Superior temporal gyrus (tissue), 1 donor: ENCODE measurements around the gene IFNL2.
"Not testable (repeated sequence)": the region's sequence is repeated elsewhere in the genome, so short reads cannot be mapped to it uniquely, and the experiment has no call there.

ENCODE experiments used
- DNase-seq: peaks from one replicate; pipeline ENCODE4 v3.0.0-alpha.2; 2016; ENCODE audit errors: extremely low spot score

Gene IFNL2

DNA sequence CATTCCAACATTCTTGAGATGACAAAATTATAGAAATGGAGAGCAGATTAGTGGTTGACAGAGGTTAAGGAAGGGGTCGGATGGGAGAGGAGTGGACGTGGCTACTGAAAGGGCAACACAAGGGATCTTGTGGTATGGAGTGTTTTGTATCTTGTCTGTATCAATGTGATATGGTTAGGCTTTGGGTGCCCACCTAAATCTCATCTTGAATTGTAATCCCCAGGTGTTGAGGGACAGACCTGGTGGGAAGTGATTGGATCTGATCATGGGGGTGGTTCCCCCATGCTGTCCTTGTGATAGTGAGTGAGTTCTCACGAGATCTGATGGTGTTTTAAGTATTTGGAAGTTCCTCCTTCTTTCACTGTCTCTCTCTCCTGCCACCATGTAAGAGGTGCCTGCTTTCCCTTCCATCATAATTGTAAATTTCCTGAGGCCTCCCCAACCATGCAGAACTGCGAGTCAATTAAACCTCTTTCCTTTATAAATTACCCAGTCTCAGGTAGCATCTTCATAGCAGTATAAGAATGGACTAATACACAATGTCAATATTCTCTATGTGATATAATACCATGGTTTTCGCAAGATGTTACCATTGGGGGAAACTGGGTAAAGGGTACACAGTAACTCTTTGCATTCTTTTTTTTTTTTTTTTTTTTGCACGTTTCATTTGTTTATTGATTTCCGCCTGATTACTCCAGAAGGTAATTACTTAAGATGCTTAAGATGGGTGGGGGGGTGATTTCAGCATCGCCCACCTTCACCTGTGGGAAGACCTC, 14.6 kb upstream of the IFNL2 start:
- DNase-seq = no peak

DNA sequence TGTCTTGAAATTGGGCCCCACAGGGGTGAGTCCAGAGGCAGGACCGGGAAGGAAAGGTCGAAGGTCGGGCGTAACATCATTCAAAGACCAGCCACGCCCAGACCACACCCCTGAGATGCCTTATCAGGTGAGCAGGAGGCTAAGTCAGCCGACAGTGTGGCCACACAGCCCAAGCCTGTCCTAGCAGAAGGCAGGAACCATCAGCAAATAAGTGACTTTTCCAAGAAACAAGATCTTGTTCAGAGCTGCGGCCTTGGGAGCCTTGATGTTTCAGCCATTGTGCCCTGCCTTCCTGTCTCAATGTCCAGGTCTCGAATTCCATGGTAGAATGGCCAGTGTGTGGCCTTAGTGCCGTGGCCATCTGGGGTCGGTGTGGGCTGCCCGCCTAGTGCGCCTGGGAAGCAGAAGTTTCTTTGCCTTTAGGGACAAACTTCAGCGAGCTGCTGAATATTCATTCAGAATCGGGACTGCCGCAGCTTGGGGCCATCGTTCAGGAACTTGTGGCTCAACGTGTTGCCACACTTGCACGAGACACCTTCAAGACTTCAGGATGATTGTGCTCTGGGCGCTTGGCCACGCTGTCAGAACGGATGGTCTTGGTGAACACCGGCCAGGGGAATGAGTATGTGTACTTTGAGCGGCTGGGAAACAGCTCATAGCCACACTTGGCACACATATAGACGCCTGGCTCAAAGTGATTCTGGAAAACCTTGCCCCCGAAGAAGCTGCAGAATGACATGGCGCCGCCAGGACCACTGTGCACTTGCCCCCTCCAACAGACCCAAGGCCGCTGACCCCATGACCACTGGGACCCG, 13.5 kb upstream of the IFNL2 start:
- no peak for DNase-seq

DNA sequence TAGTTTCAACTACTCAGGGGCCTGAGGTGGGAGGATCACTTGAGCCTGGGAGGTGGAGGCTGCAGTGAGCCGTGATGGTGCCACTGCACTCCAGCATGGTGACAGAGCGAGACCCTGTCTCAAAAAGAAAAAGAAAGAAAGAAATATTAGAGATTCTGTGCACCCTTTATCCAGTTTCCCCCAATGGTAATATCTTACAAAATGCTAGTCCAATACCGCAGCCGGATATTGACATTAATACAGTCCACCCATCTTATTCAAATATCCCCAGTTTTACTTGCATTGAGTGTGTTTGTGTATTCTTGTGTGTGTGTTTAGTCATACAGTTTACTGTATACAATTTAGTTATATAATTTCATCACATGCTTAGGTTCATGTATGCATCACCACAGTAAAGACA, 11.0 kb upstream of the IFNL2 start:
- DNase-seq = no peak

DNA sequence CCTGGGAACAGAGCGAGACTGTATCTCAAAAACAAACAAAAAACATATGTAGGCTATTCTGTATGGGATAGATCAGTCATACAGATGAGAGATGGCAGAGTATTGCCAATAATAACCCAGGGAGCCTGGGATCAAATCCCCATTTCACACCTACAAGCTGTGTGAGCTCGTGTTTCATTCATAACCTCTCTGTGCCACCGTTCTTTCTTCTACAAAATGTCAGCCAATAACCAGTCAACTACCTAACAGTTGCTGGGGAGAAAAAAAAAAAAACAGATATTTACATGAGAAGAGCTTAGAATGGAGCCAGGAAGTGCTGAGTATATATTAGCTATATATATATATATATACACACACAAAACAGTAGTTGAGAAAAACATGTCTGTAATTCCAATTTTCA, 6.5 kb upstream of the IFNL2 start:
- no peak for DNase-seq

DNA sequence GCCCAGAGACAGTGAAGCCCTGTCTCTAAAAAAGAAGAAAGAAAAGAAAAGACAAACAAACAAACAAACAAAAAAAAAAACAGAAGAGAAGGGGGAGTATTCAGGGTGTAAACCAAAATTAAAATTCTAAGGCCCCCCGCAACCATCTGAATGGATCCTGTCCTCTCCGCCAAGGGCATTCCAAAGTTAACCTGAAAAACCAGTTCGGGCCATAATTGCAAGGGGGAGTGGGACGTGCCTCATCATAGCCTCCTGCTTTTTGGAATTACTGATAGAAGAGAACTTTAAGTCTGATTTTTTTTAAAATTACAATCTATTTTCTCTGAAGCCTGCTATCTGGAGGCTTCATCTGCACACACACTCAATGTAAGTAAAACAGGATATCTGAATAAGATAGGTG, 5.7 kb upstream of the IFNL2 start:
- DNase-seq = no peak

DNA sequence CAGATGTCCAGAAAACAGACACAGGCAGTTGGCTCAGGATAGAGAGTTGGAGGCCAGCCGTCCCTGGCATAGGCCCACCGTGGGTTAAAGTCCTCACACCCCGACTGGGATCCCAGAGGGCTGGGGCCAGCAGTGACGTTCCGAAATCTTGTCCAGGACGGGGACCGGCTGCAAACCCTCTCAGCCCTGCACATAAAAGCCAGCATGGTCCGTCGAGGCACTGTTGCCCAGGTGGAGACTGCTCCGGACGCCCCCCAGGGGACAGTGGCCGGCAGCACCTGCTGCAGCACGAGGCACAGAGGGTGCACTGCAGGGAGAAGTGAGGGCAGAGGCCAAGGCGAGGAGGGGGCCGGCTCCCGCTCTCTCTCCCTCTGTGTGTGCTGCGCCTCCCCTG, 4.3 kb upstream of the IFNL2 start:
- DNase-seq = no peak

DNA sequence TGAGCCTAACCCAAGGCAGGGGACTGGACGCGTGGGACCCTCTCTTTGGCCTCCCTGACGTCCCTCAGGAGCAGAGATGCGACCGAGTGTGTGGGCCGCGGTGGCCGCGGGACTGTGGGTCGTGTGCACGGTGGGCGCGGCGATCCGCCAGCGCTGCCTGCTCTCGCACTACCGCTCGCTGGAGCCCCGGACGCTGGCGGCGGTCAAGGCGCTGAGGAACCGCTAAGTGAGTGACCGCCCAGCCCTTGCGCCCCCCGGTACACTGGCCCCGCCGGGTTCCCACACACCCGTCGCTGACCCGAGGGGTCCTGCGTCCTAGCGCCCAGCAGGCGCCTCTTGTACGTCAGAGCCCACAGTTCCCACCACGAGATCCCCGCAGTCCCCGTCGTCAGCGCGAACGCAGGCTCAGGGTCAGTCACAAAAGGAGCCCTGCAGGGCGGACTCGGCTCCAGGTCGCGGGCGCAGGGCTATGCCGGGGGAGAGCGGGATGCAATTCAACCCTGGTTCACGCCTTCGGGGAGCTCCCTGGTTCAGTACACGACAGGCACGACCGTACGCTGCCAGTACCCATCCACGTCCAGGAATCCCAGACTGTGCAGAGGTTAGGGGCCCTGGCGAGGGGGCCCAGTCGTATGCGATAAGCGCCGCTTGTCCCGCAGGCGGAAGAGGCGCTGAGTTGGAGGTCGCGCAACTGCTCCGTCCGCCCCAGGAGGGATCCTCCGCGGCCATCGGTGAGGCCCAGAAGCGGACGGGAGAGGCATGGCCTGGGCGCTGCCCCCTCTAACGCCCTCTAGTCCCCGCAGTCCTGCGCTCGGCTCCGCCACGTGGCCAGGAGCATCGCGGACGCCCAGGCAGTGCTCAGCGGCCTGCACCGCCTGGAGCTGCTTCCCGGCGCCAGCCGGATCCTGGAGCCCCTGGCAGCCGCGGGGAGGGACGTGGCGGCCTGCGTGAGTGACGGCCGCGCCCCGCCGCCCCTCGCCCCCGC, 3.6 kb upstream of the IFNL2 start:
- no peak for DNase-seq

DNA sequence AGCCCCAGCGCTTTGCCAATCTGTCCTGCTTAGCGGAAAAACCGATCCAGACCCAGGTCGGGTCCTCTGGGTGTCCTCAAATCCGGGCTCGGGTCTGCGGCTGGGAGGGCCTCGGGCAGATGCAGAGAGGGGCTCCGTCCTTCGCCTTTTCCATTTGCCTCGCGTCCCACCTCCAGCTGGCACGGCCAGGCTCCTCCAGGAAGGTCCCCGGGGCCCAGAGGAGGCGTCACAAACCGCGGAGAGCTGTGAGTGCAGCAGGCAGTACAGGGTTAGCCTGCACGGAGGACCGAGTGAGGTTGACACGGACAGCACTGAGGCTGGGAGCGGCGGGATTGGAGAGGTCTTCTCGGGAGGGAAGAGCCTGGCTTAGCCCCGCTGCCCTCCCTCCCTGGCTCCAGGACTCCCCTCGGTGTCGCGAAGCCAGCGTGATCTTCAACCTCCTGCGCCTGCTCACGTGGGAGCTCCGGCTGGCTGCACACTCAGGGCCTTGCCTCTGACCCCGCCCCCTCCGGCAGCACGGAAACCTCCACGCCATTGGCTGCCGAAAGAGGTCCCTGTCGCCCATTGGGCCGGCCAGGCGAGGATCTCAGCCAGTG, 2.8 kb upstream of the IFNL2 start:
- DNase-seq = no peak

DNA sequence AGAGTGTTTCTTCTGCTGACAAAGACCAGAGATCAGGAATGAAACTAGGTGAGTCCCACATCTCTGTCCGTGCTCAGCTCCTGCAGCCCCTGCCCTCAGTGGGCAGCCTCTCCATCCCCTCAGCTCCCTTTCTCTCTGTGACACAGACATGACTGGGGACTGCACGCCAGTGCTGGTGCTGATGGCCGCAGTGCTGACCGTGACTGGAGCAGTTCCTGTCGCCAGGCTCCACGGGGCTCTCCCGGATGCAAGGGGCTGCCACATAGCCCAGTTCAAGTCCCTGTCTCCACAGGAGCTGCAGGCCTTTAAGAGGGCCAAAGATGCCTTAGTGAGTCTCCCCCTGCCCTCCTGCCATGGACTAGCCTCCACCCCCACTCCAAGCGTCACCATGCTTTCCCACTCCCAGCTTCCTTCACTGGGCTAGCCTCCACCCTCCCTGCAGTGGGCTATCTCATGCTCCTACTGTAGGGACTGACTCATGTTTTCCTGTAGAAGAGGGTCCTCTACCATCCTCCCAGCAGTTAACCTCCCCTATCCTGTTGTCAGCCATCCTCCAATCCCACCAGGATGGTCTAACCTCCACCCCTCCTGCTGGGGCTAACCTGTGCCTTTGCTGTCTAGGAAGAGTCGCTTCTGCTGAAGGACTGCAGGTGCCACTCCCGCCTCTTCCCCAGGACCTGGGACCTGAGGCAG, 481 bp downstream of the IFNL2 start:
- DNase-seq = not testable (repeated sequence)

DNA sequence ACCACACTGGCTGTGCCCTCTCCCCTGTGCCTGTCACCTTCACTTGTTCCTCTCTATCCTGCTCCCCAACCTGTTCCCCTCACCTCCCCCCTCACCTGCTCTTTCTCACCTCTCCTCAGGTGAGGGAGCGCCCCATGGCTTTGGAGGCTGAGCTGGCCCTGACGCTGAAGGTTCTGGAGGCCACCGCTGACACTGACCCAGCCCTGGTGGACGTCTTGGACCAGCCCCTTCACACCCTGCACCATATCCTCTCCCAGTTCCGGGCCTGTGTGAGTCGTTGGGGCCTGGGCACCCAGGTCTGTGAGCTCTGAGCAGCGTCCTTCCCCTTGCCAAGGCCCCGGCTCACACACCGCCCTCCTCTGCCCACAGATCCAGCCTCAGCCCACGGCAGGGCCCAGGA, 1.2 kb downstream of the IFNL2 start:
- not testable (repeated sequence) for DNase-seq

DNA sequence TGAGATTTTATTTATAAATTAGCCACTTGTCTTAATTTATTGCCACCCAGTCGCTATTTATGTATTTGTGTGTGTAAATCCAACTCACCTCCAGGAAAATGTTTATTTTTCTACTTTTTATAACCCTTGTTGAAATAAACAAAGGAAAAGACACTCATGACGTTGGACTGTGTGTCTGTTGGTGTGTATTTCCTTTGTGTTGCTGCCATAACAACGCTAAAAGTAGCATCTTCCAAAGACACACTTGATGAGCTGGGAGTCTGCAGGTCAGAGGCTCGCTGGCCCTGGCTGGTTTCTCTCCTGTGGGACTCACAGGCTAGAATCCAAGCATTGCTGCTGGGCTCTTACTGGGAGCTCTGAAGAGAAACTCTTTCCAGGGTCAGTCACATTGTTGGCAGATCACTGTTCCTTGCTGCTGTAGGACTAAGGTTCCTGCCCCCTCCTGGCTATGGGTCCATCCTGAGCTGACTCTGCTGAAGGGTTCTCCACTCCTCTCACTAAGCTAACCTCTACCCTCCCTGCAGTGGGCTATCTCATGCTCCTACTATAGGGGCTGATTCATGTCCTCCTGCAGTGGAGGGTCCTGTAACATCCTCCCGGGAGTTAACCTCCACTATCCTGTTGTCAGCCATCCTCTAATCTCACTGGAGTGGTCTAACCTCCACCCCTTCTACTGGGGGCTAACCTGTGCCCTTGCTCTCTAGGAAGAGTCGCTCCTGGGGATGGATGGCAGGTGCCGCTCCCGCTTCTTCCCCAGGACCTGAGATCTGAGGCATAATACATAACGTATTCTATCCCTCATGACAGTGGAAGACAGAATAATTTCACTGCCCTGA, 2.1 kb downstream of the IFNL2 start:
- DNase-seq = no peak

DNA sequence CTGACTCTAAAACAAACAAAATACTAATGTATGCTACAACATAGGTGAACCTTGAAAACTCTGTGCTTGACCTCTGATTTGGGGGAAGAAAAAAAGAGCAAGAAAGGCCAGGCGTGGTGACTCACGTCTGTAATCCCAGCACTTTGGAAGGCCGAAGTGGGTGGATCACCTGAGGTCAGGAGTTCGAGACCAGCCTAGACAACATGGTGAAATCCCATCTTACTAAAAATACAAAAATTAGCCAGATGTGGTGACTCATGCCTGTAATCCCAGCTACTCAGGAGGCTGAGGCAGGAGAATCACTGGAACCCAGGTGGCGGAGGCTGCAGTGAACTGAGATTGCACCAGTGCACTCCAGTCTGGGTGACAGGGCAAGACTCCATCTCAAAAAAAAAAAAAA, 5.7 kb downstream of the IFNL2 start:
- DNase-seq = not testable (repeated sequence)

DNA sequence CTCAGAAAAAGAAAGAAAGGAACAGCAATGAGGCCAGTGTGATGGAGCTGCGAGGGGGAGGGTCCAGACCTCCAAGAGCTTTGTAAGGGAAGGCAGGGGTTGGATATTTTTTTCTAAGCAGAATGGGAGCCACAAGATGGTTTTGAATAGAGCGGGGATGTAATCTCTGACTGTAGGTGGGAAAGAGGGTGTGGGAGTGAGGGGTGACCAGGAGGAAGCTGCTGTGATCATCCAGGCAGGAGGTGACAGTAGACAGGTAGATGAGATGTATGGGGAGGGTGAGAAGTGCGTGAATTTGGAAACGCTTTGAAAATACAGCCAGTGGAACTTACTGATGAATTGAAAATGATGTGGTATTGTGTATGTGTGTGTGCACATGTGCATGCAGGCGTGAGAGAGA, 7.4 kb downstream of the IFNL2 start:
- no peak for DNase-seq

DNA sequence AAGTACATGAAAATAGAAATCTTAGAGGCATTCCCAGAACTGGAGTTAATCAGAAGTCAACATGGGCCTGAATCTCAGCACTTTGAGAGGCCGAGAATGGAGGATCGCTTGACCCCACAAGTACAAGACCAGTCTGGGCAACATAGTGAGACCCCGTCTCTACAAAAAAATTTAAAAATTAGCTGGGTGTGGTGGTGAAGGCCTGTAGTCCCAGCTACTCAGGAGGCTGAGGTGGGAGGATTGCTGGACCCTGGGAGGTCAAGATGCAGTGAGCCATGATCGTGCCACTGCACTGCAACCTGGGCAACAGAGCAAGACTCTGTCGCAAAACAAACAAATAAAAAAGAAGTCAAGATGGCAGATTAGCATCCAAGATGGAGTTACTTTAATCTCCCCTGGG, 8.5 kb downstream of the IFNL2 start:
- no peak for DNase-seq

DNA sequence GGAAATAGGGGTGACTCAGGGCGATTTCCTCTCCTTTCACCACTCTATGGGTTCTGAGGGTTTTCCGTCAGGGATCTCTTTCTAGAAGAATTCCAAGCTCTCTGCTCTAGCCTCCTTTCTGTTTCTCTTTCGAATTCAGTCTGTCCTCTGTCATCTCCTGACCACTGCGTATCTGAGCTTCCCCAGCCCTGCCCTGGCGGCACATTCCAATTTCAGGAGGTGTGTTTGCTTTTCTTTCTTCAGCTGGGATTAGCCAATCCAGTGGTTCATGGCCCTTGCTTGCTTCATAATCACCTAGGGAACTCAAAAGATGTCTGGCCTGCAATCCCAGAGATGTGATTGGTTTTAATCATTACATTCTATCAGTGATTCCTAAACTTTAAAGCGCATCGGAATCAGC, 9.4 kb downstream of the IFNL2 start:
- no peak for DNase-seq

DNA sequence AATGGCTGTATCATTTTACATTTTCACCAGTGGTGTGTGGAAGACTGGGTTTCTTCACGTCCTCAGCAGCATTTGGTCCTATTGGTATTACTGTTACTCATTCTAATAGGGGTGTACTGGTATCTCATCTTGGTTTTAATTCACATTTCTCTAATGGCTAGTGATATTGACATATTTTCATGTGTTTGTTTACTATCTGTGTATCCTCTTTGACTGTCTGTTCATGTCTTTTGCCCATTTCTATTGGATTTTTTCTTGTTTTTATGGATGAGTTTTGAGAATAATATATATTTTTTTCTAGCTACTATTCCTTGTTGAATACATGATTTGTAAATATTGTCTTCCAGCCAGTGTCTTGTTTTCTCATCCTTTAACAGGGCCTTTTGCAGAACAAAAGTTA, 13.8 kb downstream of the IFNL2 start:
- DNase-seq = no peak

DNA sequence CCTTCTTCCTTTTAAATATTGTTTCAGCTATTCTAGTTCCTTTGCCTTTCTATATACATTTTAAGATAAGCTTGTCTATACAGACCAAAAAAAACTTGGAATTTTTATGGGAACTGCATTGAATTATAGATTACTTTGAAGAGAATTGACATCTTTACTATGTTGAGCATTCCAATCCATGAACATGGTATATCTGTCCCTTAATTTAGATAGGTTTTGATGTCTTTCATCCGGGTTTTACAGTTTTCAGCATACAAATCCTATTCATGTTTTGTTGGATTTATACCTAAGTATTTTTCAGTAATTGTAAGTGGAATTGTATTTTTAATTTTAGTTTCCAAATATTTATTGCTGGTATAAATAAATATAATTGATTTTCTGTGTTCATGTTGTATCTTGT, 15.8 kb downstream of the IFNL2 start:
- no peak for DNase-seq

DNA sequence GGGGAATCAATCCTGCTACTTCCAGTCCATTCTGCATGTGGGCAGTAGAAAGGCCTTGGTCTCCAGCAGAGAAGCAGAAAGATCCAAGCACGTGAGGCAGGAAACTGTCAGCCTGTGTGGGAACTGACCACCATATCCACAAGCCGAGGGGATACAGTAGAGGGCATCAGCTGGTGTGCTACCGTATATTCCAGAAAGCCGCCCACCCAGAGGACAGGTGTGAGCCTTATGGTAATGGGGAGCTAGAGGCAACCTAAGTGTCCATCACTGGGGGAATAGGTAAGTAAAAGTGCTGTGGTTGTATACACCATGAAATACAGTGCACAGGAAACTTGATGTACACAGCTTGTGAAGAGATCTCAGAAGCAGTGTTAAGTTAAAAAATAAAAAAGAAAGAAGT, 25.2 kb downstream of the IFNL2 start:
- no peak for DNase-seq

DNA sequence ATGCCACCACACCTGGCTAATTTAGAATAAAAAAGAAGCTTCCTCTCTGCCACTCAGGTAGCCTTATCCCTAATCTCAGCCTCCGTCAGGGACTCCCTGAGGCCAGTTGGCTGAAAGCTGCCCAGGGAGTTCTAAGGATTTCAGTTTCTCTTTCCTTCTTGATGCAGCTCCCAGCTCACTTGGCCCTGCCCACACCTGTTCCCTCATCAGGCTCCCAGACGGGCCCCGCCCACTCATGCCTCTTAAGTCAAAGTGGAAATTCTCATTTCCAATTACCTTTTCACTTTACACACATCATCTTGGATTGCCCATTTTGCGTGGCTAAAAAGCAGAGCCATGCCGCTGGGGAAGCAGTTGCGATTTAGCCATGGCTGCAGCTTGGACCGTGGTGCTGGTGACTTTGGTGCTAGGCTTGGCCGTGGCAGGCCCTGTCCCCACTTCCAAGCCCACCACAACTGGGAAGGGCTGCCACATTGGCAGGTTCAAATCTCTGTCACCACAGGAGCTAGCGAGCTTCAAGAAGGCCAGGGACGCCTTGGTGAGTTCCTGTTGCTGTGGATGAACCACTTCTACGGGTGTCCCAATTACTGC, 28.0 kb downstream of the IFNL2 start, which contains the start of gene IFNL1:
IFNL1 (plus strand) TSS at position 353 of the 591 bp plus-strand sequence; CDS start at position 368, 15 bp downstream.
- no peak for DNase-seq

DNA sequence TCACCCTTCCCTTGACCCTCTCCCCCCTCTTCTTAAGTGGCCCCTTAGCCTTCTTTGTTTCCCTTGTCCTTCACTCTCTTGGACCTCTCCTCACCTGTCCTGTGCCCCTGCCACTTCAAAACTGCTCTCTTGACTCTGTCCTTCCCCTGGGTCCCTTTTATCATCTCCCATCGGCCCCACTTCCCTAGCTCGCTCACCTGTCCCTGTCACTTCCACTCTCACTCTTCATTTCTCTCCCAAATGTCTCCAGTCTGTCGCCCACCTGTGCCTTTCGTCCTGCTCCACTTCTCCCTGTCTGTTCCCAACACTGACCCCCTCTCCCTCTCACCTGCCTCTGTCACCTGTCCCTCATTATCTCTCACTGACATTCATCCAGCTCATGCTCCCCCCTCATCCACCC, 28.7 kb downstream of the IFNL2 start:
- no peak for DNase-seq
